HG03378 (cell line): ENCODE results near the gene CEBPG.

ENCODE experiments used
- ATAC-seq: cut with Tn5 transposase; IDR thresholded peaks from one replicate; pipeline ENCODE4 v1.9.1; 2021; ENCODE audit warnings: mild to moderate bottlenecking, moderate library complexity; ENCODE audit not compliant: unreplicated experiment

Gene CEBPG

DNA sequence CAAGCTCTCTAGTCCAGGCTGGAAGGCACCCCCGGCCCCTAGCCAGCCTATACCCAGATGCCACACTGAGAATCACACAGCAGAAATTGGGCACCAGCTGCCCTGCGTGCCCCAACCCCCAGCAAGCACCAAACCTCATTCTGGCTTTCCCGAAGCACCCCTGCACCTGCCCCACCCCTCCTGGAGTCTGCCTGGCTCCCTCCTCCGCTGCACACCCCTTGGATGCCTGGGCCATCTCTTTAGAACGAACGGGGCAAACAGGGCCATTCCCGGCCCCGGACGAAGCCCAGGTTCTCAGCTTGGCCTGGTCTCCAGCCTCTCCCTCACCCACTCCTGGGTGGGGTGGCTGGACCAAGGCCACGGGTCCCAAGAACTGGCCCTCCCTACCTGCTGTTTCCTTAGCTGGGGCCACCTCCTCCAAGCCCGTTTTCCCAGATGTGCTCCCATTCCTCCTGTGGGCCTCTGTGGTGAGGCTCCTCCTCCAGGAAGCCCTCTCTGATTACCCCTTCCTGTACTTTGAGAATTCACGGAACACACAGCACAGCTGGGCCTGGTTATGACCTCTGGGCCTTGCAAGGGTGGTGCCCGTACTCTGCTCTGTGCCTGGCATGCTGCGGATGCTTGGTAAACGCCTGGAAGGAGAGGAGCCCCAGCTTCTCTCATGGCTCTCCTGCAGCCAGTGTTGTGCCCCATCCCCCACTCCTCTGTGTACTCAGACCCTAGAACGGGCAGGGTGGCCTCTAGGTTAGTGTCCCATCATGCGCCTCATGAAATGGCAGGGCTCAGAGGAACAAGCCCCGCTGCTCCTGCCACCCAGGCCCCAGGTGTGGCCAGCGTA lies 21.4 kb downstream of the CEBPG start:
- no peak for ATAC-seq

- no peak for ATAC-seq
Measured at GRCh38 chr19:33395561-33396550, 22.3 kb downstream of the CEBPG start.

DNA sequence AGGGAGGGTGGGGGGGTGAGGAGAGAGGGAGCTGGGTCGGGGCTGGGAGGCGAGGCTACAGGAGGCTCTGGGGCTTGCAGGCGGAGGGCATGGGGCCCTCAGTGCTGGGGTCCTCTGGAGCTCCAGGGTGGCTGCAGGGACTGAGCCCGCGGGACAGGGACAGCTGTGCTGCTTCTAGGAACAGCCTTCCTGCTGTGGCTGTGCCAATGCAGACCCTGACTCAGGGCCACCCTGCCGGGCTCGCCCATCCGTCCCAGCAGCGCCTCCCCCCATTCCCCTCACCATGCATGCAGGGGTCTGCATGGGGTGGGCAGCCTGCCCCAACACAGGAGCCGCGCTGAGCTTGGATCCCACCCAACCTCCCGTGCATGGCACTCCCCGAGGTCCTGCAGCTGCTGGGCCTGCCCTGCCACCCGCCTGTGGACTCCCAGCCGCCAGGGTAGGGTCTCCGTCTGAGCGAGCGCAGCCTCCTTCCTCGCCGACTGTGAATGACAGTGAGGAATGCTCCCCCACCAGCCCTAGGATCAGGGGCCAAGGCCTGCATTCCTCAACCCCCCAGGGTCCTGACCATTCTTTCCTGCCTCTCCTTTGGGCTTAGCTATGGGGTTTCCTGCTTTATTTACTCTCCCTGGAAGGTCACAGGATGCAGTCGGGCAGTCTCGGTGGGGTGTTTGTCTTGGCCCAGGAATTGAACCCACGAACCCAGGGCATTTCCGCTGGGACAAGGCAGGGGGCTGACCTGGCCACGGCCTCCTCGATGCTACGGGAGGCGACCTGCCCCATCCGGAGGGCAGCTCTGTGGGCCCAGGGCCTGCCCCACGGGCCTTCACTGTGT lies 23.4 kb downstream of the CEBPG start:
- no peak for ATAC-seq

- ATAC-seq = no peak
Measured at GRCh38 chr19:33397536-33398360, 24.2 kb downstream of the CEBPG start.

DNA sequence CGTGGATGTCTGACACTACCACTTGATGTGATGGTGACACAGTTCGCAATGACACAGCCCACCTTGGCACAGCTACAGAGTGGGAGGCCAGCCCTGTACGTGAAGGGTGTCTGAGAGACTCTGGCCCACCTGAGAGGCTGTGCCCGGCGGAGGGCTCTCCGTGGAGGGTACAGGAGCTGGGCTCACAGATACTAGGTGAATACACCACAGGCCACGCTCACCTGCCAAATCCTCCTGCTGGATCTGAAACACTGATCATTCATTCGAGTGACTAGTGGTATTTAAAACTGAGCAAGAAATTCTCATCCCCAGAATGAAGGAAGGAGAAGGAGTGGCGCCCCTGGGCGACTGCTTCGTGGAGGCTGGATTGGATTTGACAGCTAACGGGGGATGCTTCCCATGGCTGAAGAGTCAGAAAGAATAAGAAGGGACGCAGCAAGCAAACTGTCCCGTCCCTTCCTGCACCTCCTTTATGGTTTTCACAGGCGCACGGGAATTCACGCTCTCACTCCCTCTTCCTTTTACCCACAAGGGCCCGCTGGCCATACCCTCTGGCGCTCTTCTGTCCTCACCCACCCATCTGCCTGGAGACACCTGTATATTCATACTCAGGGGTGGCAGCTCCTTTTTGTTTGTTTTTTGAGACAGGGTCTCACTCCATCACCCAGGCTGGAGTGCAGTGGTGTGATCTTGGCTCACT lies 25.0 kb downstream of the CEBPG start:
- no peak for ATAC-seq

DNA sequence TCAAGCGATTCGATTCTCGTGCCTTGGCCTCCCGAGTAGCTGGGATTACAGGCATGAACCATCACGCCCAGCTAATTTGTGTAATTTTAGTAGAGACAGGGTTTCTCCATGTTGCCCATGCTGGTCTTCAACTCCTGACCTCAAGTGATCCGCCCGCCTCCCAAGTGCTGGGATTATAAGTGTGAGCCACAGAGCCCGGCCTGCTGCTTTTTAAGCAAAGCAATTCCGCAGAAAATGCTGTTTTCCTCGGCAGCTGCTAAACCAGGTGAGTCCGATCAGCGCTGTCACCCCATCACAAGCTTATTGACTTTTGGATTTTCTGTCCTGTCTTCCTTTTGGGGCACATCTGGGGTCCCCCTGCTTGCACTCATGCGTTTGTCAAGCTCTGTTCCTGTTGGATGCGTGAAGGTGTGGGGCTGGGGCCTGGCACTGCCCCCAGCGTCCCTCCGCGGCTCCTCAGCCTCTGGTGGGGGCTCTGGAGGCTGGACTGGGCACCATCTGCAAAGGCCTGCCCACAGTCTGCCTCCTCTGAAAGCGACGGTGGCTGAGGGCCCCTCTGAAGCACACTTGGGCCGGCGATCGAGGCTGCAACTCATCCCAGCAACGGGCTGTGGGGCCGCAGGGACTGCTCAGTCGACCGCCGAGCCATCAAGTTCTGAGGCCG lies 25.7 kb downstream of the CEBPG start:
- no peak for ATAC-seq

DNA sequence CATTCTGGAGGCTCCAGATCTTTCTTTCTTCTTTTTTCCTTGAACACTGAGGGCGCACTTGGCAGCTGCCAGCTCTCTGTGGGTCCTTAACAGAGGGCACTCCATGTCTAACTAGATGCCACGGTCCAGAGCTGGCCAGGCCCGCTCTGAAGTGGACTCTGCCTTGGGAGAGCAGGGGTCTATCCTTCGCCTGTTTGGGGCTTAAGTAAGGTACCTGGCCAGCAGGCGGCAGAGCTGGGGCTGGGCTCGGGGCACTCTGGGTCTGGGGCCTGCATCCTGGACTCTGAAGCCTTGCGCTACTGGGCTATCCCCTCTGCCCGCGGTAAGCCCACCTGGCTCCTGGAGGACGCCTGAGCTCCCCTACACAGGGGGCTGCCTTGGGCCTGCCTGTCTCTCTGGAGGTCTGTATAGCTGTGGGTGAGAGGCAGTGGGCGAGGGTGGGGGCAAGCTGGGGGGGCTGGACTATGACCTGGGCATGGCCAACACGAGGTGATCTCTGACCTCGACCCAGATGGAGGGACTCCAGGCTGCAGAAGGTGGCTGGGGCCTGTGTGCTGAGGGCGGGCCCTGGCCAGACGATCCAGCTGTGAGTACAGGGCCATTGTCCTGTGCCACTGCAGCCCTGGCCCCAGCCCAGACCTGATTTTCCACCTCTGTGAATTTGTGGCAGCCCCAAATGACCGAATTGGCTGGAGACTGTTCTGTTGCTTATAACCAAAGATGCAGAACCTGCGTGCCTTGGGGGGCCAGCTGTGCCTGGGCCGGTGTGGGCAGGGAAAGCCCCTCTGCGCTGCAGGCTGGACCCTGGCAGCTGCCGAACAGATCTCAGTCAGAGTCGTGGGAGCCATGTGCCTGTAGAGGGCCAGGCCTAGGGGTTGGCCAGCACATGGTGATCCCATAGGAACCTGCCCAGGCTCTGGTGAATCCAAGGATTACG lies 26.5 kb downstream of the CEBPG start:
- ATAC-seq = no peak

DNA sequence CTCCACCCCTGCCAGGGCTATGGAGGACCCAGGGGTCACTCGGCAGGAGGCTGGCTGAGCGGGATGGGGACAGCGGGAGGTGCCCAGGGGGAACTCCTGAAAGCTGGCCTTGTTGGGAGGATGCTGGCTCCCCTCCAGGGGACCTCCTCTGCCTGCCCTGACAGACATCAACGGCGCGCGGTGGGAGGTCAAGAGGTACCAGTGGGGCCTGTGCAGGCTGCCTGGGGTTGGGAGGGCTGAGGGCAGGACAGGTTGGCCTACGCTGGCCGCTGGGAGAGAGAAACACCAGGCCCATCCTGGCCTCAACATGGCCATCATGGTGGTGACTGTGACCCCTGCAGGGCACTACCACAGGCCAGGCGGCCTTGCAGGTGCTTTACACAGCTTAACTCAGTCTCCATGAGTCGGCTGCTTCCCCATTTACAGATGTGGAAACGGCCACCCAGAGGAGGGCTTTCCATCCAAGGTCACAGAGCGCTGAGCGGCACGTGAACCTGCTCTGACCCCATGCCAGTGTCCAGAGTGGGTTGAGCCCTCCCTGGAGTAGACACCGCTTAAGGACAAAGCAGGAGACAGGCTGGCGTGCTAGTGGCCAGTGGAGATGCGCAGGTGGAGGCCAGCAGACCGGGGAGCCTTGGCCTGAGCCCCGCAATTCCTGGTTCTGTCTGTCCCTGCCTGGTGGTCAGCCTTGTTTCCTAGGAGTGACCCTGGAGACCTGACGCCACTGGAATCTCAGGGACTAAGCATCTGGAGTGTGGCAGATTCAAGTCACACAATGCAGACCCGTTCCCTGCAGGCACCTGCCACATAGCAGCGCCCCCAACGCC lies 27.6 kb downstream of the CEBPG start:
- no peak for ATAC-seq

GRCh38 chr19:33401683-33402420 lies 28.3 kb downstream of the CEBPG start:
- no peak for ATAC-seq

DNA sequence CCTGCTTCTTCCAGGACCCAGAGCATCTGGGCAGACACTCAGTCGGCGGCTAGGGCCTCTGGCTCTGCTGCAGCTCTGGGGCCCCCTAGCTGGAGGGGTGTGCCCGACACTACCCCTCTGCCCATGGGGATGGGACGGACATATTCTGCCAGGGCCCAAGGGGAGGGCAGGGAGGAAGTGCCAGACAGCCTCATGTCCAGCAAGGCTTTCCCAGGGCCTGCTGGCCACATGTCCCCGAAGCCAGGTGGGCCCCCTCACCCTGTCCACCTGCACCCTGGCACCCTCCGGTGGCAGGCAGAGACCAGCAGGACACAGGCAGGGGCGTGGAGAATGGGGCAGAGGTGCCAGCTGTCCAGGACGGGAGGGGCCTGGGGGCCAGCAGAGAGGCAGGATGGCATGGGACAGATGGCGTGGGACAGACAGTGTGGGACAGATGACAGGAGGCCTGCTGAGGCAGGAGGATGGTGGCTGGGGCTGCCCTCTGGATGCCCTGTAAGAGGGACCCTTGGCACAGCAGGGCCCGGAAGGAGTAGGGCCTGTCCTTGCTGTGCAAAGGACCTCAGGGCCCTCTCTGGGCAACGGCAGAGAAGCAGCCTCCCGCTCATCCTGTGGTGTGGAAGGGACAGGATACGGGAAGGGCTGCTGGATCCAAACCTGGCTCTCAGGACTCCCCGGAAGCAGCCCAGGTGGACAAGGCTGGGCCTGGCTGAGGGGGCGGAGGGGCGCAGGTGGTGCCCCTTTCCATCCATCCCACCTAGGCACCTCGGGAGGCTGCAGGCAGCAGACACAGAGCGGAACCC lies 29.1 kb downstream of the CEBPG start:
- no peak for ATAC-seq

- no peak for ATAC-seq
Measured at GRCh38 chr19:33403221-33403972, 29.9 kb downstream of the CEBPG start.

- no peak for ATAC-seq
Measured at GRCh38 chr19:33403973-33404304, 30.4 kb downstream of the CEBPG start.

DNA sequence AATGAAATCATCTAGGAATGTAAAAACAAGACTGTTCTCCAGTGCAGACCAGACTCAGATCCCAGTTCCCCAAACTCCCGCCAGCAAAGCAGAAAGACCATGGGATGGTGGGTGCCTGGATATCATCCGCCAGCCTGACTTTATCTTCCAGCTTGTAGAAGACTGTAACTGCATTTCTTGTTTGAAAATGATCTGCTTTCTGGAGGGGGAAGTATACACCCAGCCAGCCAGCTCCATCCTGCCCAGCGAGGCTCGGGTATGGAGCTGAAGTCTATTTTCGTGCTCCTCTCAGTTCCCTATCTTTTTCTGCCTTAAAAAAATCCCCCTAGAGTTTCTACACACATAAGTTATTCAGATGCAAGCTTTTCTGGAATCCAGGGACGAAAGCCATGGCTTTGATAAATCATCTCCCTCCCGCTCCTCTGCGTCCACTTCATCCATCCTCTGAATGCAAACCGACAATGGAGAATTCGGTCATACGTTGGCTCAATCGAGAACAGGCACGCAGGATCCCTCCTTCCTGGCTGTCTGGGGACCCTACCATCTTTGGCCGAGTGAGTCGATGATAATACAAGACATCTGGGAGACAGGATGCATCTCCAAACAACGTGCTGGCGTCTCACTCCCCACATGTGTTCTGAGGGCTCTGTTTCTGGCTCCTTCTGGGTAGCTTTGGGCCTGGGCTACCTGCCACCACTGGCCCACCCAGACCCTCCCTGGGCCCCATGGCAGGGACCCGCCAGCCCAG lies 31.2 kb downstream of the CEBPG start:
- ATAC-seq = no peak

GRCh38 chr19:33405254-33405552 lies 31.7 kb downstream of the CEBPG start:
- ATAC-seq = no peak
